Measurements from ENCODE around the gene ZFYVE1. TPM values are rescaled to one million over a fixed set of nuclear protein-coding genes. Genes with fewer than 3 reads are reported as not detected.
"Not testable (repeated sequence)": the region's sequence is repeated elsewhere in the genome, so short reads cannot be mapped to it uniquely, and the experiment has no call there.

Gene ZFYVE1
- total RNA-seq, 1 experiment from 2014 or later = 14.2 TPM

DNA sequence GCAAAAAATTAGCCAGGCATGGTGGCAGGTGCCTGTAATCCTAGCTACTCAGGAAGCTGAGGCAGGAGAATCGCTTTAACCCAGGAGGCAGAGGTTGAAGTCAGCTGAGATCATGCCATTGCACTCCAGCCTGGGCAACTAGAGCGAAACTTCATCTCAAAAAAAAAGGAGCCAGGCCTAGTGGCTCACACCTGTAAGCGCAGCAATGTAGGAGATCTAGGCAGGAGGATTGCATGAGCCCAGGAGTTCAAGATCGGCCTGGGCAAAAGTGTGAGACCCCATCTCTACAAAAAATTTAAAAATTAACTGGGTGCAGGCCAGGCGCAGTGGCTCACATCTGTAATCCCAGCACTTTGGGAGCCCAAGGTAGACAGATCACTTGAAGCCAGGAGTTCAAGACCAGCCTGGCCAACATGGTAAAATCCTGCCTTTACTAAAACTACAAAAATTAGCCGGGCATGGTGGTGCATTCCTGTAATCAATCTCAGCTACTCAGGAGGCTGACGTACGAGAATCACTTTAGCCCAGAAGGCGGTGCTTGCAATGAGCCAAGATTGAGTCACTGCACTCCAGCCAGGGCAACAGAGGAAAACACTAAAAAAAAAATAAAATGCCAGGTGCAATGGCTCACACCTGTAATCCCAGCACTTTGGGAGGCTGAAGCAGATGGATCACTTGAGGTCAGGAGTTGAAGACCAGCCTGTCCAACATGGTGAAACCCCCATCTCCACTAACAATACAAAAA, 10.0 kb upstream of the ZFYVE1 start:
- not testable (repeated sequence) for H3K4me1 ChIP-seq (ENCODE audit: insufficient read depth, low read length); H3K23me2 ChIP-seq (ENCODE audit: insufficient read length, low read depth, low read length, poor library complexity, severe bottlenecking); H3K9ac ChIP-seq (ENCODE audit: extremely low read depth, insufficient read length, low read length); H4K5ac ChIP-seq (ENCODE audit: insufficient read length, low read depth, low read length); H3K36me3 Mint-ChIP-seq (ENCODE audit: insufficient read depth in 1 of 3, low read depth in 3 of 3); H2BK15ac ChIP-seq (ENCODE audit: low read depth, low read length); H3K27me3 Mint-ChIP-seq (ENCODE audit: low read depth); H3T11ph ChIP-seq (ENCODE audit: low read length); DNase-seq; H3K9me3 ChIP-seq (ENCODE audit: control insufficient read depth, low read depth, low read length); H3K14ac ChIP-seq (ENCODE audit: insufficient read depth, low read length); H3K79me2 ChIP-seq (ENCODE audit: insufficient read depth, low read length); H2BK5ac ChIP-seq (ENCODE audit: insufficient read length, low read length); H3K56ac ChIP-seq (ENCODE audit: insufficient read length, low read depth, low read length); H3K27ac Mint-ChIP-seq; H3K4ac ChIP-seq (ENCODE audit: low read depth, low read length); H3K27ac ChIP-seq (ENCODE audit: insufficient read length, low read depth, low read length); H2BK12ac ChIP-seq (ENCODE audit: insufficient read length, low read depth, low read length); H3K23ac ChIP-seq (ENCODE audit: insufficient read length, low read depth, low read length); H3K4me2 ChIP-seq (ENCODE audit: insufficient read depth, insufficient read length, low read length); H3K4me1 Mint-ChIP-seq; H2BK20ac ChIP-seq (ENCODE audit: low read depth, low read length, poor library complexity, severe bottlenecking); H3K4me3 Mint-ChIP-seq; H4K91ac ChIP-seq (ENCODE audit: insufficient read length, low read depth, low read length); H3K79me1 ChIP-seq (ENCODE audit: insufficient read depth, low read depth, low read length, poor library complexity, severe bottlenecking); H3K27me3 ChIP-seq (ENCODE audit: insufficient read depth, low read length); H2AFZ ChIP-seq (ENCODE audit: low read length); H3K18ac ChIP-seq (ENCODE audit: insufficient read length, low read depth, low read length); H2BK120ac ChIP-seq (ENCODE audit: low read depth, low read length, poor library complexity, severe bottlenecking); H4K8ac ChIP-seq (replicated peaks; ENCODE audit: insufficient read length, low read depth, low read length); H2AK5ac ChIP-seq (ENCODE audit: insufficient read length, low read length); H3K9me3 Mint-ChIP-seq; H4K20me1 ChIP-seq (ENCODE audit: control insufficient read depth, insufficient read depth, insufficient read length)
- TF ChIP-seq, protein P1, sequence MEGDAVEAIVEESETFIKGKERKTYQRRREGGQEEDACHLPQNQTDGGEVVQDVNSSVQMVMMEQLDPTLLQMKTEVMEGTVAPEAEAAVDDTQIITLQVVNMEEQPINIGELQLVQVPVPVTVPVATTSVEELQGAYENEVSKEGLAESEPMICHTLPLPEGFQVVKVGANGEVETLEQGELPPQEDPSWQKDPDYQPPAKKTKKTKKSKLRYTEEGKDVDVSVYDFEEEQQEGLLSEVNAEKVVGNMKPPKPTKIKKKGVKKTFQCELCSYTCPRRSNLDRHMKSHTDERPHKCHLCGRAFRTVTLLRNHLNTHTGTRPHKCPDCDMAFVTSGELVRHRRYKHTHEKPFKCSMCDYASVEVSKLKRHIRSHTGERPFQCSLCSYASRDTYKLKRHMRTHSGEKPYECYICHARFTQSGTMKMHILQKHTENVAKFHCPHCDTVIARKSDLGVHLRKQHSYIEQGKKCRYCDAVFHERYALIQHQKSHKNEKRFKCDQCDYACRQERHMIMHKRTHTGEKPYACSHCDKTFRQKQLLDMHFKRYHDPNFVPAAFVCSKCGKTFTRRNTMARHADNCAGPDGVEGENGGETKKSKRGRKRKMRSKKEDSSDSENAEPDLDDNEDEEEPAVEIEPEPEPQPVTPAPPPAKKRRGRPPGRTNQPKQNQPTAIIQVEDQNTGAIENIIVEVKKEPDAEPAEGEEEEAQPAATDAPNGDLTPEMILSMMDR (conservative IDR thresholded peaks at IDR 0.05) = peak; percentile 36
- WGBS (ENCODE audit: extremely low coverage, insufficient read length, low lambda C conversion rate) = no CpG with 5 or more reads among the region's 9 CpGs
